Calu3 (cell line): ENCODE data around the gene STRIP2. TPM values are rescaled to one million over a fixed set of nuclear protein-coding genes. Genes with fewer than 3 reads are reported as not detected.

ENCODE experiments used
- BruUV-seq: library from RNA; stranded (reverse); fragments of 400-500 nt; replicated peaks from 2 replicates; lab custom pipeline; 2021; lab: Mats Ljungman, UMichigan
- CTCF ChIA-PET: fragments of 300-600 bp; sonication (Branson Sonifier 250); formaldehyde crosslinking; loops from one replicate; lab custom pipeline; 2022; ENCODE audit warnings: antibody characterized with exemption; lab: Charles Lee
- DNase-seq: peaks from one replicate; pipeline ENCODE4 v3.0.0; 2022
- H3K27ac Mint-ChIP-seq: one replicate; pipeline ENCODE4 v1.8.0; 2022; ENCODE audit warnings: mixed read lengths; ENCODE audit not compliant: unreplicated experiment
- H3K27me3 Mint-ChIP-seq: one replicate; pipeline ENCODE4 v1.8.0; 2022; ENCODE audit warnings: mixed read lengths; ENCODE audit not compliant: unreplicated experiment
- H3K36me3 Mint-ChIP-seq: one replicate; pipeline ENCODE4 v1.8.0; 2022; ENCODE audit warnings: mild to moderate bottlenecking, moderate library complexity, mixed read lengths; ENCODE audit not compliant: insufficient read depth, unreplicated experiment
- H3K4me1 Mint-ChIP-seq: one replicate; pipeline ENCODE4 v1.8.0; 2022; ENCODE audit warnings: mild to moderate bottlenecking, low read depth, mixed read lengths; ENCODE audit not compliant: unreplicated experiment
- H3K4me3 Mint-ChIP-seq: one replicate; pipeline ENCODE4 v1.8.0; 2022; ENCODE audit warnings: mild to moderate bottlenecking, low read depth, moderate library complexity, mixed read lengths; ENCODE audit not compliant: unreplicated experiment
- H3K9me3 Mint-ChIP-seq: one replicate; pipeline ENCODE4 v1.8.0; 2022; ENCODE audit warnings: low read depth, mixed read lengths; ENCODE audit not compliant: unreplicated experiment
- intact Hi-C: fragments of 100-400 bp; cut with micrococcal nuclease; formaldehyde crosslinking; loops from one replicate; pipeline ENCODE4 v1.10.0; 2022; ENCODE audit not compliant: unreplicated experiment
- total RNA-seq: library from RNA; stranded (reverse); gene quantifications from 2 replicates; pipeline ENCODE4 v1.2.3, GENCODE V29; 2022
- TF ChIP-seq, protein P1 (sequence below): fragments of 200-600 bp; IDR thresholded peaks from one replicate; pipeline ENCODE4 v1.8.0; 2022; ENCODE audit warnings: antibody characterized with exemption; ENCODE audit not compliant: unreplicated experiment

STRIP2 gene
- total RNA-seq, 1 experiment from 2014 or later = 10.1 TPM

GRCh38 chr7:129466796-129467195 lies 32.6 kb downstream of the STRIP2 start:
- Mint-ChIP-seq H3K27ac (no peak overlapping the region), H3K36me3 (no peaks in the 10 kb centered on the region), H3K27me3 (no peaks in the 10 kb centered on the region), H3K4me1 (no peaks in the 10 kb centered on the region), H3K4me3 (no peak overlapping the region), H3K9me3 (no peaks in the 10 kb centered on the region)
- CTCF ChIA-PET = no interaction called here
- TF ChIP-seq, protein P1, sequence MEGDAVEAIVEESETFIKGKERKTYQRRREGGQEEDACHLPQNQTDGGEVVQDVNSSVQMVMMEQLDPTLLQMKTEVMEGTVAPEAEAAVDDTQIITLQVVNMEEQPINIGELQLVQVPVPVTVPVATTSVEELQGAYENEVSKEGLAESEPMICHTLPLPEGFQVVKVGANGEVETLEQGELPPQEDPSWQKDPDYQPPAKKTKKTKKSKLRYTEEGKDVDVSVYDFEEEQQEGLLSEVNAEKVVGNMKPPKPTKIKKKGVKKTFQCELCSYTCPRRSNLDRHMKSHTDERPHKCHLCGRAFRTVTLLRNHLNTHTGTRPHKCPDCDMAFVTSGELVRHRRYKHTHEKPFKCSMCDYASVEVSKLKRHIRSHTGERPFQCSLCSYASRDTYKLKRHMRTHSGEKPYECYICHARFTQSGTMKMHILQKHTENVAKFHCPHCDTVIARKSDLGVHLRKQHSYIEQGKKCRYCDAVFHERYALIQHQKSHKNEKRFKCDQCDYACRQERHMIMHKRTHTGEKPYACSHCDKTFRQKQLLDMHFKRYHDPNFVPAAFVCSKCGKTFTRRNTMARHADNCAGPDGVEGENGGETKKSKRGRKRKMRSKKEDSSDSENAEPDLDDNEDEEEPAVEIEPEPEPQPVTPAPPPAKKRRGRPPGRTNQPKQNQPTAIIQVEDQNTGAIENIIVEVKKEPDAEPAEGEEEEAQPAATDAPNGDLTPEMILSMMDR = no peak
- no TSS peak for BruUV-seq
- DNase-seq = no peak
- intact Hi-C loops = no loop called here

DNA sequence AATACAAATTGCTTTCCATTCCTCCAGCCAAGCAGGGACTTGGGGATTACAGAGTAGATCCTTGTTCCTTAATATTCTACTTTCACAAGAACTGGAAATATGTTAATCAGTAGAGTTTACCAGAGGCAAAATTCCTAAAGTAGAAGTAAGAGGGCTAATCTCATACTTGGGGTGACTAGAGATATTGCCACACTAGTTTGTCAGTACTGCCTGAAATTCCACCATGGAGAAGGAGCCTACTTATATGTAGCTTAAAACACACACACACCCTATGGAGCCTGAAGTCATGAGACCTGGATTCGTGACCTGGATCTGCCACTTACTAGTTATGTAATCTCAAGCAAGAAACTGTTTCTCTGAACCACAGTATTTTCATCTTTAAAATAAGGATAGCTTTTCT lies 33.9 kb downstream of the STRIP2 start:
- no TSS peak for BruUV-seq
- no peaks in the 10 kb centered on the region for H3K27me3 Mint-ChIP-seq
- intact Hi-C loops = no loop called here

DNA sequence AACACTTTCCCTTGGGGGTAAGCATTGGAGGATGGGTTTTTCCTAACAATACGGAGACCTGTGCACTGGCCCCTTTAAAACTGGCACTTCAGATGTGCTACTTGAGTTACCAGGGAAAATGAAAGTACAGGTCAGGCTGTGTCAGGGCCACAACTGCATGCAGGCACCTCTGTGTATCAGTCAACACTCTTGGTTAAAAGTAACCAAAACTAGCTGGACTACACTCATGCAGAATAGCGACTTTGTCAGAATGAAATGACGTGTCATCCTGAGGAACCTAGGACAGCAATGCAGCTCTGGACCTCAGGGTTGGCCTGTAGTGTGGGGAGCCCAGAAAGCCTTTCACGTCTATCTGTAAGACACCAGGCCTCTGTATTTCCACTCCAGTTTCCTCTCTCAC lies 34.3 kb downstream of the STRIP2 start:
- Mint-ChIP-seq H3K27me3 (no peaks in the 10 kb centered on the region), H3K36me3 (no peaks in the 10 kb centered on the region), H3K9me3 (no peaks in the 10 kb centered on the region), H3K4me3 (no peak overlapping the region), H3K4me1 (no peaks in the 10 kb centered on the region), H3K27ac (no peak overlapping the region)
- intact Hi-C loops = no loop called here
- CTCF ChIA-PET = interaction anchor here (3.0 kb wide), 1 partner anchor 101 kb away, joined by 9 read pairs; no protein-coding TSS in a partner anchor
- no TSS peak for BruUV-seq
- DNase-seq = no peak
- TF ChIP-seq, protein P1 = no peak

More for the DNA sequence above, 33.9 kb downstream of the STRIP2 start:
- Mint-ChIP-seq H3K4me1 (no peaks in the 10 kb centered on the region), H3K4me3 (no peak overlapping the region), H3K9me3 (no peaks in the 10 kb centered on the region), H3K27ac (no peak overlapping the region), H3K36me3 (no peaks in the 10 kb centered on the region)
- no peak for DNase-seq
- TF ChIP-seq, protein P1 = no peak
- CTCF ChIA-PET = interaction anchor here (3.0 kb wide), 1 partner anchor 100 kb away, joined by 9 read pairs; no protein-coding TSS in a partner anchor

DNA sequence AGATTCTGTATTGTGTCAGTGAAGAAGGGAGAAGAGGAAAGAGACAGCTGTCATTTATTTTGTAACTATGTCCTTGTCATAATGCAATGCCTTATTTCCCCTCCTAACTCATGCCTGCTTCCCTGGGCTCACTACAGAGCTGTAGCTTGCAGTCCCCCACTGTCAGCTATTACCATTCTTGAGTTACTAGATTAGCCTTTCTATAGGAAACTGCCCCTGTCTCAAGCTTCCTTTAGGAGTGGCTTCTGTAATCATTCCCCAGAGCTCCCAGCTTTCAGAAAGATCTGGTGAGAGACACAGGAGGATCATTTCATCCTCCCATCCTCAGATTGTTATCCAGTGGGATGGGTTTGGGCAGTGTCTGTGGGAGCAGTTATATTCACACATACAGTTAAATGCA lies 35.7 kb downstream of the STRIP2 start:
- intact Hi-C loops = no loop called here
- no peaks in the 10 kb centered on the region for H3K9me3 Mint-ChIP-seq
- H3K27ac Mint-ChIP-seq = no peak overlapping the region
- BruUV-seq = no TSS peak
- H3K4me1 Mint-ChIP-seq = no peaks in the 10 kb centered on the region
- TF ChIP-seq, protein P1 = no peak
- no peak for DNase-seq
- no peaks in the 10 kb centered on the region for H3K36me3 Mint-ChIP-seq
- CTCF ChIA-PET = interaction anchor here (0.6 to 3.0 kb wide), 2 partner anchors 10 to 102 kb away, joined by 3 to 9 read pairs; no protein-coding TSS in a partner anchor
- no peak overlapping the region for H3K4me3 Mint-ChIP-seq
- no peaks in the 10 kb centered on the region for H3K27me3 Mint-ChIP-seq
